SK-N-SH treated with all-trans-retinoic acid at 6 μM for 48 hours (cell line): Measurements from ENCODE around the gene TRAPPC3.

Source experiments
- ARNTL ChIP-seq: fragments of 450-650 bp; formaldehyde crosslinking; IDR thresholded peaks from 2 replicates; pipeline ENCODE4 v1.5.0; 2020; ENCODE audit warnings: low read depth, mild to moderate bottlenecking, moderate library complexity, borderline replicate concordance
- ESRRG ChIP-seq: fragments of 250-450 bp; sonication (Bioruptor Pico); IDR thresholded peaks from 2 replicates; pipeline ENCODE4 v1.6.1; 2021; ENCODE audit warnings: mild to moderate bottlenecking
- ZFP3 ChIP-seq: fragments of 250-450 bp; sonication (Bioruptor Pico); IDR thresholded peaks from 2 replicates; pipeline ENCODE4 v1.5.0; 2020; ENCODE audit warnings: mild to moderate bottlenecking, moderate library complexity
- ZNF565 ChIP-seq: fragments of 450-650 bp; formaldehyde crosslinking; conservative IDR thresholded peaks from 2 replicates; pipeline ENCODE4 v1.5.0; 2020; ENCODE audit warnings: low read depth, mild to moderate bottlenecking, moderate library complexity
- ZNF70 ChIP-seq: fragments of 450-650 bp; formaldehyde crosslinking; IDR thresholded peaks from 2 replicates; pipeline ENCODE4 v1.5.0; 2020; ENCODE audit warnings: mild to moderate bottlenecking, moderate library complexity

- TF ChIP-seq ESRRG: no peak
- no peak for TF ChIP-seq ZNF565
- no peak for TF ChIP-seq ARNTL
- no peak for TF ChIP-seq ZNF70 (CRISPR knock-in tag)
- no peak for TF ChIP-seq ZFP3 (CRISPR knock-in tag)
These were observed 5.6 kb upstream of the TRAPPC3 start for GRCh38 chr1:36154765-36155407.
